ENCODE measurements around the gene DBI. TPM values are rescaled to one million over a fixed set of nuclear protein-coding genes. Genes with fewer than 3 reads are reported as not detected.
A peak's percentile ranks its signal among the peaks of the same experiment; 100 is the strongest.

The DBI gene
- total and polyA plus RNA-seq, 2 of the 8 experiments (the other 6 are each of a cell fraction or from before 2014, with no cell fraction given): 180 to 212 TPM

- no peak overlapping the region for H3K23ac ChIP-seq (ENCODE audit: insufficient read length)
- H2BK12ac ChIP-seq (ENCODE audit: low read depth, low read length): no peak overlapping the region
- FAIRE-seq (no peak), DNase-seq (ENCODE audit: low read depth in 1 of 2, low spot score in 2 of 2) (no peak)
- no peak overlapping the region for H4K5ac ChIP-seq (ENCODE audit: insufficient read length, low read depth, low read length)
- H2BK20ac ChIP-seq (ENCODE audit: low read length): no peak overlapping the region
- H3K23me2 ChIP-seq (ENCODE audit: low read depth, low read length): peaks cover 16% of the 10 kb centered on the region
- no peaks in the 10 kb centered on the region for H3K27me3 ChIP-seq (replicated peaks in 1 of 4; ENCODE audit: control insufficient read depth in 3 of 4, extremely low read depth in 1 of 4, insufficient read depth in 3 of 4, low read length in 3 of 4)
- H3K4me2 ChIP-seq (ENCODE audit: insufficient read depth in 1 of 2, low read depth in 2 of 2, low read length in 2 of 2): peak overlapping the region in 1 of 2 experiments; percentile 91; a peak in 1 of 4 replicates
- H3K79me2 ChIP-seq (ENCODE audit: control insufficient read depth in 1 of 2, insufficient read depth in 2 of 2, low read length in 2 of 2): peaks cover 0 to 35% of the 10 kb centered on the region in 2 experiments; a peak in 2 of 4 replicates
- H4K91ac ChIP-seq (replicated peaks; ENCODE audit: insufficient read length, low read length): no peak overlapping the region
- peaks cover 3 to 12% (median 7%) of the 10 kb centered on the region in 4 experiments; a peak in 6 of 7 replicates for H3K4me1 ChIP-seq (replicated peaks in 1 of 4; ENCODE audit: control insufficient read depth in 3 of 4, insufficient read depth in 4 of 4, low read length in 3 of 4)
- H4K8ac ChIP-seq (ENCODE audit: extremely low read depth, insufficient read depth, low read length): no peak overlapping the region
- peaks cover 6 to 16% (median 11%) of the 10 kb centered on the region in 4 experiments; a peak in 6 of 8 replicates for H3K36me3 ChIP-seq (ENCODE audit: control insufficient read depth in 2 of 4, insufficient read depth in 4 of 4, low read length in 3 of 4)
- H3K9ac ChIP-seq (replicated peaks in 1 of 4; ENCODE audit: extremely low read depth in 1 of 4, low read depth in 3 of 4, low read length in 3 of 4): no peak overlapping the region
- no peak overlapping the region for H3K18ac ChIP-seq (ENCODE audit: extremely low read depth, low read length)
- no peak overlapping the region for H3K14ac ChIP-seq (ENCODE audit: insufficient read length)
- no peak overlapping the region for H3K4ac ChIP-seq (replicated peaks; ENCODE audit: insufficient read length, low read depth, low read length)
- POLR2A ChIA-PET (ENCODE audit: partially characterized antibody): interaction anchor here (1.6 to 6.3 kb wide), 2 partner anchors 11 to 14 kb away, joined by 4 to 35 read pairs; no protein-coding TSS in a partner anchor
- no peak overlapping the region for H3K27ac ChIP-seq (ENCODE audit: low read depth, low read length)
- no peak overlapping the region for H2BK120ac ChIP-seq (replicated peaks; ENCODE audit: low read depth, low read length)
- no peak overlapping the region for H2AFZ ChIP-seq (ENCODE audit: low read length)
- no peak overlapping the region for H2BK5ac ChIP-seq (ENCODE audit: low read depth, low read length)
- no peak overlapping the region for H3K56ac ChIP-seq (replicated peaks; ENCODE audit: insufficient read length, low read depth, low read length)
- WGBS, 2 experiments (ENCODE audit: extremely low coverage in 1 of 2, insufficient coverage in 1 of 2, insufficient read length in 1 of 2, insufficient replicate concordance in 2 of 2, low coverage in 1 of 2, low lambda C conversion rate in 2 of 2, missing lambda C conversion rate in 1 of 2): 82% methylated on average over 6 of the region's 6 CpGs; no CpG with 5 or more reads in 1 of the 2 experiments
- peak overlapping the region in 1 of 4 experiments; percentile 87; a peak in 1 of 8 replicates for H3K4me3 ChIP-seq (ENCODE audit: extremely low read depth in 1 of 4, insufficient read depth in 2 of 4, low read depth in 3 of 4, low read length in 4 of 4)
- H2BK15ac ChIP-seq (ENCODE audit: low read length): no peak overlapping the region
- H4K20me1 ChIP-seq (replicated peaks in 1 of 2; ENCODE audit: control insufficient read depth in 1 of 2, insufficient read depth in 2 of 2, low read length in 2 of 2): peaks cover 5 to 14% of the 10 kb centered on the region in 2 experiments
- CTCF ChIA-PET (ENCODE audit: partially characterized antibody): interaction anchor here (0.7 to 1.2 kb wide), 2 partner anchors 14 to 168 kb away, joined by 3 to 4 read pairs; no protein-coding TSS in a partner anchor
- H2AK5ac ChIP-seq (ENCODE audit: low read depth, low read length): no peak overlapping the region
- H3K9me3 ChIP-seq (ENCODE audit: insufficient read depth in 2 of 2, low read depth in 1 of 2, low read length in 1 of 2): no peaks in the 10 kb centered on the region
- H3K79me1 ChIP-seq (ENCODE audit: low read depth, low read length): peaks cover 15% of the 10 kb centered on the region
- TF ChIP-seq KDM1A (IDR thresholded peaks at IDR 0.05; ENCODE audit: borderline replicate concordance, low read length) (no peak), RFX5 (IDR thresholded peaks at IDR 0.05; ENCODE audit: borderline replicate concordance, low read depth, low read length) (no peak), CTBP2 (IDR thresholded peaks at IDR 0.05; ENCODE audit: borderline replicate concordance, insufficient read depth, insufficient read length, low read length) (no peak), JUN (IDR thresholded peaks at IDR 0.05; ENCODE audit: low read depth, low read length) (no peak), POLR2A (IDR thresholded peaks at IDR 0.05; ENCODE audit: control extremely low read depth in 1 of 2, low read depth in 2 of 2, low read length in 2 of 2) (no peak), SP2 (IDR thresholded peaks at IDR 0.05; ENCODE audit: low read length) (no peak), CREB1 (IDR thresholded peaks at IDR 0.05) (no peak), NRF1 (IDR thresholded peaks at IDR 0.05; ENCODE audit: low read depth, low read length) (no peak), EP300 (IDR thresholded peaks at IDR 0.05; ENCODE audit: borderline replicate concordance in 1 of 2, low read depth in 2 of 2, low read length in 2 of 2) (no peak), NANOG (IDR thresholded peaks at IDR 0.05; ENCODE audit: insufficient read depth, low read depth, low read length, poor library complexity, severe bottlenecking) (no peak), BCL11A (IDR thresholded peaks at IDR 0.05; ENCODE audit: low read depth in 2 of 2, low read length in 2 of 2) (no peak), ASH2L (IDR thresholded peaks at IDR 0.05; ENCODE audit: low read length) (no peak), ZNF274 (IDR thresholded peaks at IDR 0.05; ENCODE audit: borderline replicate concordance, extremely low read depth, low read length) (no peak)
- TF ChIP-seq, protein P1, sequence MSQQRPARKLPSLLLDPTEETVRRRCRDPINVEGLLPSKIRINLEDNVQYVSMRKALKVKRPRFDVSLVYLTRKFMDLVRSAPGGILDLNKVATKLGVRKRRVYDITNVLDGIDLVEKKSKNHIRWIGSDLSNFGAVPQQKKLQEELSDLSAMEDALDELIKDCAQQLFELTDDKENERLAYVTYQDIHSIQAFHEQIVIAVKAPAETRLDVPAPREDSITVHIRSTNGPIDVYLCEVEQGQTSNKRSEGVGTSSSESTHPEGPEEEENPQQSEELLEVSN (IDR thresholded peaks at IDR 0.05): no peak
Observed at GRCh38 chr2:119364798-119365197, 2.0 kb upstream of the DBI start.
